ENCODE data around the gene C22orf39. TPM values are rescaled to one million over a fixed set of nuclear protein-coding genes. Genes with fewer than 3 reads are reported as not detected.

The C22orf39 gene
- total RNA-seq, 4 donors from 2014 or later: 92.1 to 136 (median 111) TPM

DNA sequence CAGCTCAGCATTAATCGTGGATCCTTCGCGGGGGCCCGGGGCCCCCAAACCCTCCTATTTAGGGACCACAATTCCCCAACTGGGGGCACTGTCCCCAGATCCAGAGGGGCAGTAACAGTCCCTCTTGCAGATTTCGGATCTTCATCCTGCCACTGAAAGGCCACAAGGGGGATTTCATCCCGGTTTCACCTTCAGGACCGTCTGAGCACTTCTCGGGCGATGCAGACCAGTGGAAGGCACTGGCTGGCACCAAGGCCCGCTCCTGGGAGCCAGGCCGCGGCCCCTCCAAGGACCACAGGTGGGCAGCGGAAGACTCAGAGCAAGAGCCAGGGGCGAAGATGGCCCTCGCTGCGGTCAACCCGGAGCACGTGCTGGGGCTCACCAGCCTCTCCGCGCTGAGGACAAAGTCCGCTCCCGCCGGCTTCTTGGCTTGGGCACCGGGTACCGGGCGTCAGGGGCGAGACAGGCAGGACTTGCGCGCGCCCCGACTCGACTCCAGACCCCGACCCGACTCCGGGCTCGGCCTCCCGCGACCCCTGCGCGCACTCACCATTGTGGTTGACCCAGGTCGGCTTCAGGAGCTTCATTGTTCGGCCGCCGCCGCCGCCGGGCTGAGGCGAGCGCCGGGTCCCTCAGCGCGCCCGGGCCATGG, 16.5 kb downstream of the C22orf39 start:
- Histone ChIP-seq H3K27me3 (no peaks in the 10 kb centered on the region), H3K4me1 (peaks cover 30 to 45% (median 41%) of the 10 kb centered on the region in 4 donors), H3K27ac (replicated peaks in 1 of 4) (peak overlapping the region; percentile 65 to 99 (median 94)), H3K4me3 (peak overlapping the region; percentile 82 to 98 (median 92)), H3K9me3 (no peaks in the 10 kb centered on the region), H3K36me3 (peaks cover 10 to 19% (median 14%) of the 10 kb centered on the region in 4 donors)
- no peak for DNase-seq (ENCODE audit: extremely low spot score)
- intact Hi-C loops (cut with DNase I): loop anchor here (5.0 kb wide), 2 partner anchors 41 to 254 kb away; partner anchors contain the start of gene SLC25A1
- 0% methylated on average over 6 of the region's 53 CpGs for WGBS
- TF ChIP-seq CTCF (IDR thresholded peaks at IDR 0.05) (no peak), POLR2AphosphoS5 (IDR thresholded peaks at IDR 0.05) (no peak), EP300 (IDR thresholded peaks at IDR 0.05) (no peak), POLR2A (IDR thresholded peaks at IDR 0.05; ENCODE audit: low read depth) (no peak)

DNA sequence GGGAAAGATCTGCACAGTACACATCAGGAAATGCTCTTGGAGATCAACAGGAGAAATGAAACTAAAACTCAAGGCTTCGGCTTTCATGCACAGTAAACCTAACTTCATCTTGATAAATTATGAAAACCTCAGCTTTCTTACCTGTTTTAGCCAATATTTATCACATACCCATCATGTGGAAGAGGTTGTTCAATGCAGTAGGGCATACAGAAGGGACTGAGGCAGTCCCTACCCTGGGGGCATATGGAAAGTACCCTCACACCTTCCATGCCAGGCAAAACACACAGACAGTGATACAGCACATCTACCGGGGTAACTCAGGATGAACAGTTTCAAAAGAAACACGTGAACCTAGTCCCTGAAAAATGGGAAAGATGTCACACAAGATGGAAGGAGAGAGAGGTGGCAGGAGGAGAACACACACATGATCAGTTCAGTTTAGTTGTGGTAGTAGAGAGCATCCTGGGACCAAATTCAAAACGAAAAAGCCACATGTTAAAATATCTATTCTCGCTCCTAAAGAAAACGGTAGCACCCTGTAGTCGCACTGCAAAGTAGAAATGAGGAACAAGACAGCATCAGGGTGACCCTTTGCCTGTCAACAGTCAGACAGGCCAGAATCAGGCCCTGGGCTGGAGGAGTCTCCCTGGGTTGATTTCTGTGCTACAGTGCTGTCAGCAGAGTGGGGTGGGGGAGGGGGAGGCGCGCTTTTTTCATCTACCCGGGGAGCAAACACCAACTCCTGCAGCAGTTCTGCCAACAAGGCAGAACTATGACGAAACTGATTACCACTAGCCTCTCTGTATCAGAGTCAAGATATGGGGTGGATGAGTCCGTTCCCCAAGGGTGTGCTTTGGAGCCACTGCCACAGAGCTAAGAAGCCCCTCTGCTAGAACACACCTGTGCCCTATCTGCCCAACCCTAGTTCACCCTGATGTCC, 17.3 kb downstream of the C22orf39 start:
- 15% methylated on average over 12 of the region's 12 CpGs for WGBS
- no peaks in the 10 kb centered on the region for H3K9me3 ChIP-seq
- H3K27me3 ChIP-seq: no peaks in the 10 kb centered on the region
- intact Hi-C loops (cut with DNase I): loop anchor here (5.0 kb wide), 2 partner anchors 42 to 253 kb away; partner anchors contain the start of gene SLC25A1
- H3K36me3 ChIP-seq: peaks cover 3 to 13% (median 6%) of the 10 kb centered on the region in 4 donors
- peaks cover 30 to 46% (median 42%) of the 10 kb centered on the region in 4 donors for H3K4me1 ChIP-seq
- DNase-seq (ENCODE audit: extremely low spot score): no peak
- TF ChIP-seq CTCF (IDR thresholded peaks at IDR 0.05) (no peak), POLR2AphosphoS5 (IDR thresholded peaks at IDR 0.05) (no peak), POLR2A (IDR thresholded peaks at IDR 0.05; ENCODE audit: low read depth) (no peak), EP300 (IDR thresholded peaks at IDR 0.05) (no peak)
- peak overlapping the region in 3 of 4 donors; percentile 65 to 96 (median 92) for H3K27ac ChIP-seq (replicated peaks in 1 of 4)
- peak overlapping the region; percentile 82 to 98 (median 92) for H3K4me3 ChIP-seq

- H3K9me3 ChIP-seq: no peaks in the 10 kb centered on the region
- intact Hi-C loops (cut with DNase I): no loop called here
- H3K27ac ChIP-seq (replicated peaks in 1 of 4): no peak overlapping the region
- peaks cover 7 to 45% (median 24%) of the 10 kb centered on the region in 4 donors for H3K4me1 ChIP-seq
- no peaks in the 10 kb centered on the region for H3K27me3 ChIP-seq
- TF ChIP-seq EP300 (IDR thresholded peaks at IDR 0.05) (no peak), POLR2A (IDR thresholded peaks at IDR 0.05; ENCODE audit: low read depth) (no peak), POLR2AphosphoS5 (IDR thresholded peaks at IDR 0.05) (no peak), CTCF (IDR thresholded peaks at IDR 0.05) (no peak)
- no peak overlapping the region for H3K4me3 ChIP-seq
- H3K36me3 ChIP-seq: peaks cover 0 to 7% (median 0%) of the 10 kb centered on the region in 4 donors
- 92% methylated on average over 3 of the region's 3 CpGs for WGBS
- DNase-seq (ENCODE audit: extremely low spot score): no peak
Measured at GRCh38 chr22:19424186-19424500, 23.4 kb downstream of the C22orf39 start.

GRCh38 chr22:19422440-19423301, 24.8 kb downstream of the C22orf39 start:
- no peaks in the 10 kb centered on the region for H3K27me3 ChIP-seq
- peaks cover 0 to 7% (median 0%) of the 10 kb centered on the region in 4 donors for H3K36me3 ChIP-seq
- H3K9me3 ChIP-seq: no peaks in the 10 kb centered on the region
- no peak for TF ChIP-seq POLR2AphosphoS5 (IDR thresholded peaks at IDR 0.05)
- TF ChIP-seq CTCF (IDR thresholded peaks at IDR 0.05): no peak
- TF ChIP-seq EP300 (IDR thresholded peaks at IDR 0.05): no peak
- no peak for TF ChIP-seq POLR2A (IDR thresholded peaks at IDR 0.05; ENCODE audit: low read depth)
- intact Hi-C loops (cut with DNase I): no loop called here
- no peak overlapping the region for H3K27ac ChIP-seq (replicated peaks in 1 of 4)
- no peak overlapping the region for H3K4me3 ChIP-seq
- peaks cover 6 to 34% (median 20%) of the 10 kb centered on the region in 4 donors for H3K4me1 ChIP-seq
- 87% methylated on average over 11 of the region's 11 CpGs for WGBS
- no peak for DNase-seq (ENCODE audit: extremely low spot score)
